K562 (cell line): Measurements from ENCODE around the gene RCC1. TPM values are rescaled to one million over a fixed set of nuclear protein-coding genes. Genes with fewer than 3 reads are reported as not detected.

Experiments used
- AFF4 ChIP-seq: sonication (generic); formaldehyde crosslinking; IDR thresholded peaks from 2 replicates; pipeline ENCODE4 v1.8.0; 2023; ENCODE audit warnings: mild to moderate bottlenecking, missing genetic modification reagents
- CBX1 ChIP-seq: sonication (generic); IDR thresholded peaks from 2 replicates; pipeline ENCODE4 v1.6.1; 2016; ENCODE audit warnings: antibody characterized with exemption, low read depth, mild to moderate bottlenecking
- DDX20 ChIP-seq: fragments of 450-650 bp; IDR thresholded peaks from 2 replicates; pipeline ENCODE4 v1.6.1; 2016; ENCODE audit warnings: missing genetic modification characterization, low read depth, mild to moderate bottlenecking, missing compliant biosample characterization, moderate library complexity
- DMBX1 ChIP-seq: fragments of 250-450 bp; sonication (Bioruptor Pico); IDR thresholded peaks from 2 replicates; pipeline ENCODE4 v1.8.0; 2022; ENCODE audit warnings: inconsistent platforms, mild to moderate bottlenecking, moderate library complexity, borderline replicate concordance
- HBP1 ChIP-seq: fragments of 450-650 bp; formaldehyde crosslinking; IDR thresholded peaks from 2 replicates; pipeline ENCODE4 v1.4.0; 2022; ENCODE audit warnings: missing genetic modification characterization
- LARP7 ChIP-seq: fragments of 450-650 bp; IDR thresholded peaks from 2 replicates; pipeline ENCODE4 v1.6.1; 2016
- MLX ChIP-seq, 2 experiments: fragments of 450-650 bp in 1 of 2; sonication (generic) in 1 of 2; formaldehyde crosslinking; conservative IDR thresholded peaks; 2 replicates each; pipeline versions ENCODE4 v1.4.0 to v1.8.1; 2020 to 2022; ENCODE audit warnings: mild to moderate bottlenecking in 1 of 2, missing genetic modification reagents in 1 of 2
- MYNN ChIP-seq, 2 experiments: sonication (generic); formaldehyde crosslinking in 1 of 2; IDR thresholded peaks; 2 replicates each; pipeline versions ENCODE4 v1.5.0 to v1.6.1; 2016 to 2020; ENCODE audit warnings: antibody characterized with exemption in 1 of 2, missing genetic modification reagents in 1 of 2
- PHF20 ChIP-seq: fragments of 450-650 bp; IDR thresholded peaks from 2 replicates; pipeline ENCODE4 v1.6.1; 2018; ENCODE audit not compliant: partially characterized antibody
- RCOR1 ChIP-seq, 2 experiments: IDR thresholded peaks; 2 replicates each; pipeline ENCODE4 v1.6.1; 2012; ENCODE audit warnings: low read depth in 2 of 2, low read length in 2 of 2, borderline replicate concordance in 1 of 2, improper control_type of control experiment in 1 of 2
- TCF15 ChIP-seq: fragments of 250-450 bp; sonication (Bioruptor Pico); IDR thresholded peaks from 2 replicates; pipeline ENCODE4 v1.8.0; 2022; ENCODE audit warnings: moderate library complexity, mild to moderate bottlenecking, inconsistent platforms
- U2AF1 ChIP-seq: fragments of 200-400 bp; formaldehyde crosslinking; optimal IDR thresholded peaks from 2 replicates; pipeline ENCODE3; 2017; ENCODE audit warnings: mild to moderate bottlenecking, low read depth, low read length, moderate library complexity
- ZNF609 ChIP-seq: sonication (generic); formaldehyde crosslinking; IDR thresholded peaks from 2 replicates; pipeline ENCODE4 v1.8.1; 2023; ENCODE audit warnings: missing genetic modification reagents, mild to moderate bottlenecking, borderline replicate concordance
- ZNF780A ChIP-seq: fragments of 250-450 bp; sonication (Bioruptor Pico); IDR thresholded peaks from 2 replicates; pipeline ENCODE4 v1.5.0; 2021; ENCODE audit warnings: mild to moderate bottlenecking
- polyA plus RNA-seq, 8 experiments: library from polyadenylated mRNA; depleted of rRNA in 4 of 8; stranded (reverse) in 5 of 8; unstranded in 3 of 8; fragments of >200 nt; fragmentation: Nextera tagmentation in 2 of 8; fragmentation: Illumina TruSeq in 1 of 8; extraction: Ambion mirVana in 2 of 8; extraction: Trizol in 1 of 8; gene quantifications; 2 replicates each; pipeline versions ENCODE4 v1.2.1 to v1.2.3, GENCODE V29; 2011 to 2014; ENCODE audit warnings: inconsistent platforms in 1 of 8, missing spikeins in 1 of 8
- total RNA-seq, 7 experiments: library from RNA; depleted of rRNA in 6 of 7; stranded (reverse); fragments of >200 nt in 6 of 7; fragmentation: Illumina TruSeq in 2 of 7; extraction: Trizol in 2 of 7; gene quantifications; 2 replicates each; pipeline versions ENCODE4 v1.2.1 to v1.2.3, GENCODE V29; 2011 to 2021; ENCODE audit warnings: low replicate concordance in 1 of 7

The RCC1 gene
- total and polyA plus RNA-seq, 9 of the 15 experiments (the other 6 are each of a cell fraction or from before 2014, with no cell fraction given), result 16.4 to 202 (median 107) TPM

- TF ChIP-seq AFF4 (CRISPR knock-in tag) (peak; percentile 66), PHF20 (peak; percentile 55), CBX1 (peak; percentile 81), MLX (CRISPR knock-in tag; conservative IDR thresholded peaks at IDR 0.05) (peak in 1 of 2 experiments; percentile 53; a peak in 1 of 4 replicates), ZNF780A (CRISPR knock-in tag) (no peak), TCF15 (CRISPR knock-in tag) (no peak), RCOR1 (IDR thresholded peaks at IDR 0.05; ENCODE audit: borderline replicate concordance in 1 of 2, low read depth in 2 of 2, low read length in 2 of 2) (peak in 1 of 2 experiments; percentile 67; a peak in 1 of 4 replicates), ZNF609 (CRISPR knock-in tag) (no peak), DDX20 (tag) (no peak), U2AF1 (peak; percentile 78), HBP1 (peak; percentile 44; the same call in 1 of the 2 replicates), MYNN (IDR thresholded peaks at IDR 0.05) (peak; percentile 49; the same call in 1 of the 2 replicates), MYNN (CRISPR knock-in tag; IDR thresholded peaks at IDR 0.05) (no peak), DMBX1 (CRISPR knock-in tag) (0 out of 2 replicates have a peak, but pooled peaks have one; percentile 4), LARP7 (peak; percentile 61; the same call in 1 of the 2 replicates)
These were observed 47.2 kb downstream of the RCC1 start, which contains the start of gene TRNAU1AP (continued) for GRCh38 chr1:28552758-28553663.
